ENCODE measurements around the gene STOX2.

STOX2 gene

DNA sequence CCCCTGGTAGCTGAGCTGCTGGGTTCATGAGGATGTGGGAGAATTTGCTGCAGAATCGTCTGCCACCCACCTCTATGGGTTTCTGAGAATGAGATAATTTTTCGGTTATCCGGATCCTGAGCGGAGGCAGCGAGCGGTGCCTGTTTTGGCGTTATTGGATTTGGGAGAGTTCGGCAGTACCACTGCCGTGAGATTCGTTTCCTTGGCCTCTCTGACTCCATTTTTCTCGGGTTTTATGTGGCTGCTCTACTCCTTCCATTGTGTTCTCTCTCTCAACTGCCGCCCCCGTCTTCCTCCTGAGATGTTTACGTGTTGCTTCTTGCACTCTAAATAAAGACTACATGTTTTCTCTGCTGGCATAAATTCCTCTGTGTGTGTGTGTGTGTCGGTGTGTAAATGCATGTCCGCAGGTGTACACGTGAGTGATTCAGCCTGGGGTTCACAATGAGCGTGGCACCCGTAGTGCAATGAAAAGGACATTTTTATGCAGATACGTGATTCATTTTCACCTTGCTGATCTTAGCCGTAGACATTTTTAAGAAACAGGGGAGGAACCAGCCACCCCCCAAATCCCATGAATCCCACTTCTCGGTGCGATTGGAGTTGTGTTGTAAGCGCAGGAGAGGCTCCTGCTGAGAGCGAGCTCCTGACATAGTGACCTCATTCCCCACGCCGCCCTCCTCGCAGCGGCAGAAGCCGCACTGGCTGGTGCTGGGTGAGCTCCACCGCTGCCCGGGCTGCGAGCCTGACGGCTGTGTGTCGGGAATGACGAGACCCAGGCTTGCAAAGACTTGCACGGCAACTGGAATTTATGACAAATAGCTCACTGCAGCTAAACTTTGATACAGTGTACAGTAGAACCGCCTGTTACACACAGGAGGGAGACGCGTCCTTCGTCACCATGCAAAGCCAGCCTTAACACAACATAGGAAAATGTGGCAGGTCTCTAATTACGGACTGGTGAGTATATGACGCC, 82.2 kb downstream of the STOX2 start:
- Histone ChIP-seq H3K4me2 (ENCODE audit: low read length) (no peak overlapping the region), H3K36me3 (ENCODE audit: insufficient read depth, low read length) (no peaks in the 10 kb centered on the region), H3K9me2 (ENCODE audit: low read depth, low read length) (no peaks in the 10 kb centered on the region), H3F3A (ENCODE audit: insufficient read depth, low read length) (no peaks in the 10 kb centered on the region), H3K4me1 (ENCODE audit: insufficient read depth, low read length, severe bottlenecking) (no peaks in the 10 kb centered on the region), H4K20me1 (ENCODE audit: insufficient read depth, low read length) (no peaks in the 10 kb centered on the region), H3K9me3 (ENCODE audit: low read length) (no peaks in the 10 kb centered on the region), H2AFZ (ENCODE audit: low read length) (no peak overlapping the region), H3K79me2 (ENCODE audit: insufficient read depth, low read length) (no peaks in the 10 kb centered on the region), H3K9ac (ENCODE audit: low read length) (no peak overlapping the region), H3K27me3 (ENCODE audit: insufficient read depth, low read length) (no peaks in the 10 kb centered on the region), H3K4me3 (ENCODE audit: low read depth, low read length, poor library complexity, severe bottlenecking) (no peak overlapping the region), H3K27ac (ENCODE audit: low read depth, low read length, poor library complexity, severe bottlenecking) (no peak overlapping the region)
- TF ChIP-seq EZH2 (IDR thresholded peaks at IDR 0.05; ENCODE audit: borderline replicate concordance, low read length) = no peak
- TF ChIP-seq, protein P1, sequence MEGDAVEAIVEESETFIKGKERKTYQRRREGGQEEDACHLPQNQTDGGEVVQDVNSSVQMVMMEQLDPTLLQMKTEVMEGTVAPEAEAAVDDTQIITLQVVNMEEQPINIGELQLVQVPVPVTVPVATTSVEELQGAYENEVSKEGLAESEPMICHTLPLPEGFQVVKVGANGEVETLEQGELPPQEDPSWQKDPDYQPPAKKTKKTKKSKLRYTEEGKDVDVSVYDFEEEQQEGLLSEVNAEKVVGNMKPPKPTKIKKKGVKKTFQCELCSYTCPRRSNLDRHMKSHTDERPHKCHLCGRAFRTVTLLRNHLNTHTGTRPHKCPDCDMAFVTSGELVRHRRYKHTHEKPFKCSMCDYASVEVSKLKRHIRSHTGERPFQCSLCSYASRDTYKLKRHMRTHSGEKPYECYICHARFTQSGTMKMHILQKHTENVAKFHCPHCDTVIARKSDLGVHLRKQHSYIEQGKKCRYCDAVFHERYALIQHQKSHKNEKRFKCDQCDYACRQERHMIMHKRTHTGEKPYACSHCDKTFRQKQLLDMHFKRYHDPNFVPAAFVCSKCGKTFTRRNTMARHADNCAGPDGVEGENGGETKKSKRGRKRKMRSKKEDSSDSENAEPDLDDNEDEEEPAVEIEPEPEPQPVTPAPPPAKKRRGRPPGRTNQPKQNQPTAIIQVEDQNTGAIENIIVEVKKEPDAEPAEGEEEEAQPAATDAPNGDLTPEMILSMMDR (IDR thresholded peaks at IDR 0.05; ENCODE audit: low read length) = no peak

GRCh38 chr4:183987987-183988392, 82.9 kb downstream of the STOX2 start:
- Histone ChIP-seq H3K4me2 (ENCODE audit: low read length) (no peak overlapping the region), H3K4me3 (ENCODE audit: low read depth, low read length, poor library complexity, severe bottlenecking) (no peak overlapping the region), H3K4me1 (ENCODE audit: insufficient read depth, low read length, severe bottlenecking) (no peaks in the 10 kb centered on the region), H3K36me3 (ENCODE audit: insufficient read depth, low read length) (no peaks in the 10 kb centered on the region), H3K79me2 (ENCODE audit: insufficient read depth, low read length) (no peaks in the 10 kb centered on the region), H3K9ac (ENCODE audit: low read length) (no peak overlapping the region), H3K9me2 (ENCODE audit: low read depth, low read length) (no peaks in the 10 kb centered on the region), H2AFZ (ENCODE audit: low read length) (no peak overlapping the region), H4K20me1 (ENCODE audit: insufficient read depth, low read length) (no peaks in the 10 kb centered on the region), H3K9me3 (ENCODE audit: low read length) (no peaks in the 10 kb centered on the region), H3K27me3 (ENCODE audit: insufficient read depth, low read length) (no peaks in the 10 kb centered on the region), H3F3A (ENCODE audit: insufficient read depth, low read length) (no peaks in the 10 kb centered on the region), H3K27ac (ENCODE audit: low read depth, low read length, poor library complexity, severe bottlenecking) (no peak overlapping the region)
- no peak for TF ChIP-seq EZH2 (IDR thresholded peaks at IDR 0.05; ENCODE audit: borderline replicate concordance, low read length)

DNA sequence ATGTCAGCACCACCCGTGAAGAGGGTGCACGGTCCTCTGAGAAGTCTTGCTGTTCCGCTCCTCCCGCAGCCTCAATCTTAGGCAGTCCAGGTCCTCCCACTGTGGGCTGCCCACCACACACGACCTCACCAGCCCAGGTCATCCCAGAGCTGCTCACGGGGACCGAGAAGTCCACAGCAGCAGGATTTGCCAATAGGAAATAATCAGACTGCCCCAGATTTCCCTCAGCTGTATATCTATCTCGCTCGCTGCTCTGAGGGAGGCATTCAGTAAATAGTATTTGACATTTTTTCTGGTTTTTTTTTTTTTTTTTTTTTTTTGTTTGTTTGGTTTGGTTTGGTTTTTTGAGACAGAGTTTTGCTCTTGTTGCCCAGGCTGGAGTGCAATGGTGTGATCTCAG, 83.8 kb downstream of the STOX2 start:
- no peaks in the 10 kb centered on the region for H3K79me2 ChIP-seq (ENCODE audit: insufficient read depth, low read length)
- no peaks in the 10 kb centered on the region for H4K20me1 ChIP-seq (ENCODE audit: insufficient read depth, low read length)
- no peak overlapping the region for H3K4me3 ChIP-seq (ENCODE audit: low read depth, low read length, poor library complexity, severe bottlenecking)
- no peak overlapping the region for H3K4me2 ChIP-seq (ENCODE audit: low read length)
- H3F3A ChIP-seq (ENCODE audit: insufficient read depth, low read length) = no peaks in the 10 kb centered on the region
- no peaks in the 10 kb centered on the region for H3K27me3 ChIP-seq (ENCODE audit: insufficient read depth, low read length)
- TF ChIP-seq, protein P1 (IDR thresholded peaks at IDR 0.05; ENCODE audit: low read length) = no peak
- TF ChIP-seq EZH2 (IDR thresholded peaks at IDR 0.05; ENCODE audit: borderline replicate concordance, low read length) = no peak
- H3K36me3 ChIP-seq (ENCODE audit: insufficient read depth, low read length) = no peaks in the 10 kb centered on the region
- H3K9me3 ChIP-seq (ENCODE audit: low read length) = no peaks in the 10 kb centered on the region
- no peak overlapping the region for H3K27ac ChIP-seq (ENCODE audit: low read depth, low read length, poor library complexity, severe bottlenecking)
- H3K9ac ChIP-seq (ENCODE audit: low read length) = no peak overlapping the region
- H3K9me2 ChIP-seq (ENCODE audit: low read depth, low read length) = no peaks in the 10 kb centered on the region
- no peaks in the 10 kb centered on the region for H3K4me1 ChIP-seq (ENCODE audit: insufficient read depth, low read length, severe bottlenecking)
- H2AFZ ChIP-seq (ENCODE audit: low read length) = no peak overlapping the region

Data from OCI-LY1 (cell line).